GM19395 (cell line): Measurements from ENCODE around the gene MXD4.
A peak's percentile ranks its signal among the peaks of the same experiment; 100 is the strongest.

ENCODE experiments used
- ATAC-seq: cut with Tn5 transposase; IDR thresholded peaks from one replicate; pipeline ENCODE4 v1.9.1; 2021; ENCODE audit warnings: mild to moderate bottlenecking, moderate library complexity; ENCODE audit not compliant: unreplicated experiment

MXD4 gene

GRCh38 chr4:2261853-2262144, at the start of gene MXD4:
Gene MXD4, minus strand, starts transcription at chr4:2262109. Its CDS starts 129 bp downstream, at chr4:2261980.
- ATAC-seq, result peak; percentile 5

GRCh38 chr4:2306773-2307410, 45.0 kb upstream of the MXD4 start:
- ATAC-seq, result no peak

GRCh38 chr4:2305766-2306501, 44.0 kb upstream of the MXD4 start:
- ATAC-seq, result no peak

GRCh38 chr4:2304877-2305561, 43.1 kb upstream of the MXD4 start:
- ATAC-seq, result no peak

- no peak for ATAC-seq
These were observed 42.5 kb upstream of the MXD4 start for GRCh38 chr4:2304321-2304876.

GRCh38 chr4:2303686-2304320, 41.9 kb upstream of the MXD4 start:
- no peak for ATAC-seq

GRCh38 chr4:2303121-2303685, 41.3 kb upstream of the MXD4 start:
- ATAC-seq, result no peak

GRCh38 chr4:2302387-2303119, 40.6 kb upstream of the MXD4 start:
- no peak for ATAC-seq

- no peak for ATAC-seq
These were observed 39.9 kb upstream of the MXD4 start for GRCh38 chr4:2301806-2302205.

- no peak for ATAC-seq
These were observed 39.3 kb upstream of the MXD4 start for GRCh38 chr4:2301225-2301642.

- no peak for ATAC-seq
These were observed 38.7 kb upstream of the MXD4 start for GRCh38 chr4:2300431-2301224.

GRCh38 chr4:2299794-2300193, 37.9 kb upstream of the MXD4 start:
- no peak for ATAC-seq

GRCh38 chr4:2298532-2298991, 36.7 kb upstream of the MXD4 start:
- ATAC-seq, result no peak

- ATAC-seq, result no peak
These were observed 36.0 kb upstream of the MXD4 start for GRCh38 chr4:2297606-2298531.

GRCh38 chr4:2296631-2297601, 35.0 kb upstream of the MXD4 start:
- no peak for ATAC-seq

- no peak for ATAC-seq
These were observed 34.1 kb upstream of the MXD4 start for GRCh38 chr4:2295900-2296442.

- ATAC-seq, result no peak
These were observed 33.6 kb upstream of the MXD4 start for GRCh38 chr4:2295500-2295899.
